Measurements from ENCODE around the gene ETHE1. TPM values are rescaled to one million over a fixed set of nuclear protein-coding genes. Genes with fewer than 3 reads are reported as not detected.

ETHE1 gene
- polyA plus RNA-seq, 2 of the 4 experiments (the other 2 are of a cell fraction), result 37.3 to 58.9 TPM

GRCh38 chr19:43532962-43533545 is 6.1 kb upstream of the ETHE1 start, which contains the start of gene ZNF575 (continued):
- TF ChIP-seq CEBPB (IDR thresholded peaks at IDR 0.05), result no peak
- TF ChIP-seq EHF (CRISPR knock-in tag; IDR thresholded peaks at IDR 0.05), result 0 out of 2 replicates have a peak, but pooled peaks have one; percentile 3
- TF ChIP-seq PBX3 (IDR thresholded peaks at IDR 0.05), result no peak
- 0 out of 2 replicates have a peak, but pooled peaks have one; percentile 63 for TF ChIP-seq TFCP2L1 (CRISPR knock-in tag; IDR thresholded peaks at IDR 0.05)
- no peak for TF ChIP-seq ATOH8 (CRISPR knock-in tag; IDR thresholded peaks at IDR 0.05; ENCODE audit: low read depth)
- TF ChIP-seq NR3C1 (IDR thresholded peaks at IDR 0.05), result no peak
- TF ChIP-seq MAX (IDR thresholded peaks at IDR 0.05), result peak; percentile 96
- TF ChIP-seq HES2 (IDR thresholded peaks at IDR 0.05), result no peak
- no peak for TF ChIP-seq HOXA7 (CRISPR knock-in tag; IDR thresholded peaks at IDR 0.05)
- TF ChIP-seq SREBF2 (IDR thresholded peaks at IDR 0.05), result no peak
- TF ChIP-seq ZC3H11A (IDR thresholded peaks at IDR 0.05), result no peak
- 0 out of 2 replicates have a peak, but pooled peaks have one; percentile 31 for TF ChIP-seq PHF8 (IDR thresholded peaks at IDR 0.05; ENCODE audit: borderline replicate concordance, low read depth)
- TF ChIP-seq CBX2 (IDR thresholded peaks at IDR 0.05; ENCODE audit: borderline replicate concordance, low read depth), result no peak
- TF ChIP-seq POLR2A (IDR thresholded peaks at IDR 0.05; ENCODE audit: low read length), result peak; percentile 79
- no peak for TF ChIP-seq RAD21 (conservative IDR thresholded peaks at IDR 0.05 in 1 of 2, IDR thresholded peaks at IDR 0.05 in 1 of 2)
- TF ChIP-seq MYC (IDR thresholded peaks at IDR 0.05; ENCODE audit: borderline replicate concordance, low read length), result peak; percentile 2; the same call in 1 of the 2 replicates

- FAIRE-seq (no peak), ATAC-seq (peak; percentile 45 to 51), DNase-seq (ENCODE audit: low read depth in 1 of 2, low spot score in 1 of 2) (peak in 1 of 2 experiments; percentile 79)
- H3K9me3 ChIP-seq, result no peaks in the 10 kb centered on the region
- ChIA-PET CTCF (interaction anchor here (0.5 to 15.3 kb wide), 16 partner anchors 9 to 1076 kb away, joined by 3 to 167 read pairs (median 4); partner anchors contain the start of genes IRGQ, PHLDB3 and ZNF576), POLR2A (interaction anchor here (0.6 to 2.6 kb wide), 17 partner anchors 11 to 841 kb away, joined by 3 to 21 read pairs (median 5); partner anchors contain the start of genes IRGQ, PHLDB3, PINLYP and SMG9)
- peak overlapping the region; percentile 57 for H3K4me3 ChIP-seq
- TF ChIP-seq POLR2A (IDR thresholded peaks at IDR 0.05; ENCODE audit: low read length) (peak; percentile 39), PBX3 (IDR thresholded peaks at IDR 0.05) (no peak), SREBF2 (IDR thresholded peaks at IDR 0.05) (no peak), EHF (CRISPR knock-in tag; IDR thresholded peaks at IDR 0.05) (0 out of 2 replicates have a peak, but pooled peaks have one; percentile 11), RNF2 (IDR thresholded peaks at IDR 0.05; ENCODE audit: borderline replicate concordance, low read depth) (no peak), KDM5A (IDR thresholded peaks at IDR 0.05) (no peak), HOXB13 (CRISPR knock-in tag; IDR thresholded peaks at IDR 0.05; ENCODE audit: low read depth) (0 out of 2 replicates have a peak, but pooled peaks have one; percentile 53), E2F6 (IDR thresholded peaks at IDR 0.05; ENCODE audit: borderline replicate concordance, low read depth) (no peak), BHLHE40 (IDR thresholded peaks at IDR 0.05; ENCODE audit: low read depth, low read length) (no peak), NPAS2 (CRISPR knock-in tag; IDR thresholded peaks at IDR 0.05; ENCODE audit: borderline replicate concordance) (no peak), MYC (IDR thresholded peaks at IDR 0.05; ENCODE audit: borderline replicate concordance, low read length) (peak; percentile 20; the same call in 1 of the 2 replicates), CHD2 (IDR thresholded peaks at IDR 0.05; ENCODE audit: low read length, partially characterized antibody) (no peak)
- H3K27ac ChIP-seq, result peak overlapping the region; percentile 90 to 93
- peak overlapping the region; percentile 91 for H3K4me2 ChIP-seq
- 18% methylated on average over 16 of the region's 16 CpGs for WGBS (ENCODE audit: missing lambda C conversion rate)
- H3K4me1 ChIP-seq, result peaks cover 19% of the 10 kb centered on the region
Measured at GRCh38 chr19:43532571-43532961, 5.6 kb upstream of the ETHE1 start.
